ENCODE results near the gene ATP10B. TPM values are rescaled to one million over a fixed set of nuclear protein-coding genes. Genes with fewer than 3 reads are reported as not detected.

ATP10B gene
- total and polyA plus RNA-seq, 10 of the 15 experiments (the other 5 are each of a cell fraction or from before 2014, with no cell fraction given), result not detected

DNA sequence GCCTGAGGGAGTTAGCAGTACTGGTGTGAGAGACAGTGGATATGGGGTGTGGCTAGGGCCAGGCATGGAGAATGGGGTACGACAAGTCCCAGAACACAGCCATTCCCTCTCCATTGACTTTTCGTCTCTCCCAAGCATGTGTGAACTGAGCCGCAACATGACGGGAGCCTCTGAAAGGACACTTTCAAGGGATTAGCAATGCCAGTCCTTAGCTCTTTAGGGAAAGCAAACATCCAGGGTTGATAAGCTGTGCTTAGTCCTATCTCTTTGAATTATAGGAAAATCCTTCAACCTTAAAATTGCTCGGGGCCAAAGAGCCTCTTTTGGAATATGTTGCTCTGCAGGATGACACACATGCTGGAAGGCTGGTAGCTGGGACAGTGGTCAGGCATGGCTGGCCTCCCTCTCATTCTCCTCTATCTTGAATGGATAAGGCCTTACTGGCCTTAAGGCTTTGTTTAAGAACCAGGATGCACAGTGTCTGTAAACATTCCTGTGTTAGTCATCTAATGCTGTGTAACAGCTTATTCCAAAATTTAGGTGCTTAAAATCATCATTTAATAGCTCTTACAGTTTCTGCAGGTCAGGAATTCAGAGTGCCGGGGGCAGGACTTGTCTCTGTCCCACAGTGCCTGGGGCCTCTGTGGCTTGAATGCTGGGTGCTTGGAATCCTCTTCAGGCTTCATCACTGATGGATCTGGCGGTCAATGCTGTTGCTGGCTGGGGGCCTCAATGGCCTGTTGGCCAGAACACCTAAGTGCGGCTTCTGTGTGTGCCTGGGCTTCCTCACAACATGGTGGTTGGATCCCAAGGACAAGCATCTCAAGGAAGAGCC is 335.1 kb downstream of the ATP10B start:
- no TSS peak for BruUV-seq (replicated peaks)
- ATAC-seq, result no peak
- Histone ChIP-seq H3K9ac (ENCODE audit: control insufficient read depth, insufficient read depth, low read length) (no peak overlapping the region), H3K4me1 (ENCODE audit: control insufficient read depth, insufficient read depth, low read length) (no peaks in the 10 kb centered on the region), H3K27me3 (replicated peaks in 1 of 2; ENCODE audit: control insufficient read depth in 2 of 2, insufficient read depth in 2 of 2, low read length in 1 of 2) (no peaks in the 10 kb centered on the region), H3K4me3 (no peak overlapping the region), H2AFZ (ENCODE audit: control insufficient read depth, low read depth, low read length) (no peak overlapping the region), H3K79me2 (ENCODE audit: control insufficient read depth, insufficient read depth, low read length) (no peaks in the 10 kb centered on the region), H4K20me1 (ENCODE audit: control insufficient read depth, insufficient read depth) (no peaks in the 10 kb centered on the region), H3K36me3 (ENCODE audit: control insufficient read depth in 2 of 2, insufficient read depth in 2 of 2, low read length in 1 of 2) (no peaks in the 10 kb centered on the region), H3K27ac (ENCODE audit: control insufficient read depth, insufficient read depth) (no peak overlapping the region), H3K4me2 (ENCODE audit: control insufficient read depth, insufficient read depth) (no peak overlapping the region), H3K9me3 (replicated peaks; ENCODE audit: control insufficient read depth, insufficient read depth, low read length) (no peaks in the 10 kb centered on the region)
- SMC1A ChIA-PET (ENCODE audit: uncharacterized antibody, unreplicated experiment), result interaction anchor here (0.9 kb wide), 1 partner anchor 9 kb away, joined by 3 read pairs; no protein-coding TSS in a partner anchor
- RAD21 ChIA-PET (ENCODE audit: unreplicated experiment), result interaction anchor here (1.4 kb wide), 1 partner anchor 11 kb away, joined by 4 read pairs; no protein-coding TSS in a partner anchor
- in situ Hi-C loops (cut with MboI), result loop anchor here (10.0 kb wide), 1 partner anchor 268 kb away; no protein-coding TSS in a partner anchor
- DNase-seq (ENCODE audit: low read depth, low spot score), result no peak
- WGBS (ENCODE audit: insufficient coverage, insufficient replicate concordance, low lambda C conversion rate, missing lambda C conversion rate), result 93% methylated on average over 8 of the region's 8 CpGs
- CTCF ChIA-PET, result no interaction called here
- POLR2A ChIA-PET, result no interaction called here
- intact Hi-C loops (cut with micrococcal nuclease; ENCODE audit: unreplicated experiment), result no loop called here
- no peak for TF ChIP-seq SMAD1 (IDR thresholded peaks at IDR 0.05; ENCODE audit: low read depth, partially characterized antibody)
- TF ChIP-seq RB1 (IDR thresholded peaks at IDR 0.05; ENCODE audit: borderline replicate concordance), result no peak
- TF ChIP-seq ZSCAN29 (IDR thresholded peaks at IDR 0.05), result no peak
- no peak for TF ChIP-seq EZH2 (IDR thresholded peaks at IDR 0.05; ENCODE audit: borderline replicate concordance, control insufficient read depth, low read depth, low read length)
- no peak for TF ChIP-seq CHD2 (IDR thresholded peaks at IDR 0.05; ENCODE audit: borderline replicate concordance, low read depth, low read length)
- no peak for FAIRE-seq

DNA sequence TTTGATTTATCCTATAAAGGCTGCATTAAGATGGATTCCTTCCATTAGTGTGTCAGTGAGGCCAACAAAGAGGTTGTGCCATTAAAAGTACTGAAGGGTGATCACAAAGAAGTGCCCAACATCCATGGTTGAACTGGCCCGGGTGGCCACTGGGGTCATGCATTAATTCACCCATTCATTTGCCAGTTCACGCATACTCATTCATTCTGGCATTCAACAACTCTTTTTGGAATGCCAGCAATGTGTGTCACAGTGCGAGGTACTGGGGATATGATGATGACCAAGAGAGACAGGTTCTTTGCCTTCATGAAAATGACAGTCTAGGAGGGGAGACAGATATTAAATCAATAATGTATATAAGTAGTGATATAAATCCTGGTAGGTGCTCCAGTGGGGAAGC is 337.1 kb downstream of the ATP10B start:
- SMC1A ChIA-PET (ENCODE audit: uncharacterized antibody, unreplicated experiment), result no interaction called here
- no peak overlapping the region for H2AFZ ChIP-seq (ENCODE audit: control insufficient read depth, low read depth, low read length)
- no peak overlapping the region for H3K4me2 ChIP-seq (ENCODE audit: control insufficient read depth, insufficient read depth)
- no peaks in the 10 kb centered on the region for H3K9me3 ChIP-seq (replicated peaks; ENCODE audit: control insufficient read depth, insufficient read depth, low read length)
- H4K20me1 ChIP-seq (ENCODE audit: control insufficient read depth, insufficient read depth), result no peaks in the 10 kb centered on the region
- DNase-seq (ENCODE audit: low read depth, low spot score) (no peak), FAIRE-seq (no peak), ATAC-seq (no peak)
- no peaks in the 10 kb centered on the region for H3K27me3 ChIP-seq (replicated peaks in 1 of 2; ENCODE audit: control insufficient read depth in 2 of 2, insufficient read depth in 2 of 2, low read length in 1 of 2)
- no peaks in the 10 kb centered on the region for H3K4me1 ChIP-seq (ENCODE audit: control insufficient read depth, insufficient read depth, low read length)
- no TSS peak for BruUV-seq (replicated peaks)
- intact Hi-C loops (cut with micrococcal nuclease; ENCODE audit: unreplicated experiment) (no loop called here), in situ Hi-C loops (cut with MboI) (loop anchor here (10.0 kb wide), 1 partner anchor 270 kb away; no protein-coding TSS in a partner anchor)
- no peak overlapping the region for H3K9ac ChIP-seq (ENCODE audit: control insufficient read depth, insufficient read depth, low read length)
- H3K27ac ChIP-seq (ENCODE audit: control insufficient read depth, insufficient read depth), result no peak overlapping the region
- no peaks in the 10 kb centered on the region for H3K36me3 ChIP-seq (ENCODE audit: control insufficient read depth in 2 of 2, insufficient read depth in 2 of 2, low read length in 1 of 2)
- 93% methylated on average over 3 of the region's 3 CpGs for WGBS (ENCODE audit: insufficient coverage, insufficient replicate concordance, low lambda C conversion rate, missing lambda C conversion rate)
- CTCF ChIA-PET, result interaction anchor here (10.1 kb wide), 1 partner anchor 74 kb away, joined by 235 read pairs; no protein-coding TSS in a partner anchor
- POLR2A ChIA-PET, result no interaction called here
- RAD21 ChIA-PET (ENCODE audit: unreplicated experiment), result no interaction called here
- H3K4me3 ChIP-seq, result no peak overlapping the region
- H3K79me2 ChIP-seq (ENCODE audit: control insufficient read depth, insufficient read depth, low read length), result no peaks in the 10 kb centered on the region
- TF ChIP-seq, protein P1, sequence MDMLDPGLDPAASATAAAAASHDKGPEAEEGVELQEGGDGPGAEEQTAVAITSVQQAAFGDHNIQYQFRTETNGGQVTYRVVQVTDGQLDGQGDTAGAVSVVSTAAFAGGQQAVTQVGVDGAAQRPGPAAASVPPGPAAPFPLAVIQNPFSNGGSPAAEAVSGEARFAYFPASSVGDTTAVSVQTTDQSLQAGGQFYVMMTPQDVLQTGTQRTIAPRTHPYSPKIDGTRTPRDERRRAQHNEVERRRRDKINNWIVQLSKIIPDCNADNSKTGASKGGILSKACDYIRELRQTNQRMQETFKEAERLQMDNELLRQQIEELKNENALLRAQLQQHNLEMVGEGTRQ (IDR thresholded peaks at IDR 0.05; ENCODE audit: borderline replicate concordance, low read depth, low read length), result no peak
- TF ChIP-seq HDAC2 (IDR thresholded peaks at IDR 0.05) (no peak), NR2C2 (IDR thresholded peaks at IDR 0.05; ENCODE audit: borderline replicate concordance, control insufficient read depth, insufficient read length, low read depth) (no peak), SREBF1 (IDR thresholded peaks at IDR 0.05; ENCODE audit: low read length) (no peak), ZZZ3 (IDR thresholded peaks at IDR 0.05; ENCODE audit: control insufficient read depth, insufficient read length, low read depth) (no peak), SRF (IDR thresholded peaks at IDR 0.05; ENCODE audit: low read depth in 2 of 2, low read length in 2 of 2) (no peak), POLR2AphosphoS2 (IDR thresholded peaks at IDR 0.05; ENCODE audit: low read depth, low read length) (no peak), JUND (IDR thresholded peaks at IDR 0.05; ENCODE audit: low read depth, low read length) (no peak), CEBPB (IDR thresholded peaks at IDR 0.05; ENCODE audit: borderline replicate concordance in 1 of 2, low read depth in 2 of 2, low read length in 2 of 2) (no peak)

Data from GM12878 (cell line).